Fibroblast of pulmonary artery (primary cell): ENCODE measurements around the gene HK3.

Experiments
- DNase-seq: peaks from one replicate; pipeline ENCODE4 v3.0.0-alpha.2; 2010; ENCODE audit warnings: low read depth
- H3K4me3 ChIP-seq: replicated peaks from 2 replicates; pipeline ENCODE4 v1.5.1; 2011; ENCODE audit warnings: low read depth, mild to moderate bottlenecking, control low read depth, low read length, moderate library complexity
- TF ChIP-seq, protein P1 (sequence below): IDR thresholded peaks from 2 replicates; pipeline ENCODE4 v1.5.1; 2011; ENCODE audit warnings: mild to moderate bottlenecking, control low read depth, low read length, inconsistent platforms; ENCODE audit errors: missing control alignments

HK3 gene

DNA sequence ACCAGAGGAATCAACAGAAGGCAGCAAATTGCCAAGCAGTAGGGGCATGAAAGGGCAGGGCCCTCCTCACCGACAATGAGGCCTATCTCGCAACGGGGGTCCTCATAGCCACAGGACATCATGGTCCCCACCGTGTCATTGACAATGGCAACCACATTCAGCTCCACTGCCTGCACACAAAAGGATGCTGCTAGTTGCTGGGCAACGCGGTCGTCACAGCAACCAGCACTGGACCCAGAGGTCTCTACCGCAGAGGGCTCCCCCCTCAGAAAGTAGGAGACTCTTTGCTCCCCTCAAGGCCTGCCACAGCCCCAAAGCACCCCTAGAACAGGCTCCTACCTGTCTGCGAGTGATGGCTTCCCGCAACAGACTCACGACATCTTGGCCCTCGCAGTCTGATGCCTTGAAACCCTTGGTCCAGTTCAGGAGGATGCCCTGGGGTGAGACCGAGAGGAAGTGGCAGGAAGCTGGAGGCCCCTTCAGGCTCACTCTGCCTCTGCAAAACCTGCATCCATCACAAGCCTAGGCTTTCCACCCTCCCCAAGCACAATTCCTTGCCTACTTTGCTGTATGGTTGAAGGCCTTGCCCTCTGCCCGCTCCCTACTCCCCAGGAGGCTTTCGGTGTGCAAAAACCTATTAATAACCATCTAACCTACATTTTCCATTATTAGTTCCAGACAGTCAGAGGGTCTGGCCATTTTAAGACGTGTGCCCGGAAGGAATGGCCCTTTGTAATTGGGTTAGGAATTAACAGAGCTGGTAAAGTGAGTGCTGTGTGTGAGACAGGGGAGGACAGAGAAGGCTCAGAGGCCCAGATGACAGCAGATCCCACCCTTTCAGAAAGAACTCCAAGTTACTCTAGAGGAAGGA, 15.2 kb downstream of the HK3 start:
- TF ChIP-seq, protein P1, sequence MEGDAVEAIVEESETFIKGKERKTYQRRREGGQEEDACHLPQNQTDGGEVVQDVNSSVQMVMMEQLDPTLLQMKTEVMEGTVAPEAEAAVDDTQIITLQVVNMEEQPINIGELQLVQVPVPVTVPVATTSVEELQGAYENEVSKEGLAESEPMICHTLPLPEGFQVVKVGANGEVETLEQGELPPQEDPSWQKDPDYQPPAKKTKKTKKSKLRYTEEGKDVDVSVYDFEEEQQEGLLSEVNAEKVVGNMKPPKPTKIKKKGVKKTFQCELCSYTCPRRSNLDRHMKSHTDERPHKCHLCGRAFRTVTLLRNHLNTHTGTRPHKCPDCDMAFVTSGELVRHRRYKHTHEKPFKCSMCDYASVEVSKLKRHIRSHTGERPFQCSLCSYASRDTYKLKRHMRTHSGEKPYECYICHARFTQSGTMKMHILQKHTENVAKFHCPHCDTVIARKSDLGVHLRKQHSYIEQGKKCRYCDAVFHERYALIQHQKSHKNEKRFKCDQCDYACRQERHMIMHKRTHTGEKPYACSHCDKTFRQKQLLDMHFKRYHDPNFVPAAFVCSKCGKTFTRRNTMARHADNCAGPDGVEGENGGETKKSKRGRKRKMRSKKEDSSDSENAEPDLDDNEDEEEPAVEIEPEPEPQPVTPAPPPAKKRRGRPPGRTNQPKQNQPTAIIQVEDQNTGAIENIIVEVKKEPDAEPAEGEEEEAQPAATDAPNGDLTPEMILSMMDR = no peak
- no peak for DNase-seq
- H3K4me3 ChIP-seq = no peak overlapping the region

DNA sequence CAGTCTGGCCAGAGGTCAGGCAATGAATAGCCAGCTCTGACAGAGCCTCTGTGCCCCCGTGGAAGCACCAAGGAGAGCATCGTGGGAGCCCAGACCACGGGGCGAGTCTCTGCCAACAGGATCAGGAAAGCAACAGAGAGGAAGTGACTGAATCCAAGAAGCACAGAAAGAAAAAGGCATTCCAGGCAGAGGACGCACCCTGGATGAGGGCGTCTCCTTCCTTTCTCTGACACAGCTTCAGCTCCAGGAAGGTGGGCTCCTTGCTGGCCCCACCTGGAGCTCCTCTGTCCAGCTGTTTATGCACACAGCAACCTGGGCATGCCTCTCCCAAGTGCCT, 16.6 kb downstream of the HK3 start:
- TF ChIP-seq, protein P1 = no peak

DNA sequence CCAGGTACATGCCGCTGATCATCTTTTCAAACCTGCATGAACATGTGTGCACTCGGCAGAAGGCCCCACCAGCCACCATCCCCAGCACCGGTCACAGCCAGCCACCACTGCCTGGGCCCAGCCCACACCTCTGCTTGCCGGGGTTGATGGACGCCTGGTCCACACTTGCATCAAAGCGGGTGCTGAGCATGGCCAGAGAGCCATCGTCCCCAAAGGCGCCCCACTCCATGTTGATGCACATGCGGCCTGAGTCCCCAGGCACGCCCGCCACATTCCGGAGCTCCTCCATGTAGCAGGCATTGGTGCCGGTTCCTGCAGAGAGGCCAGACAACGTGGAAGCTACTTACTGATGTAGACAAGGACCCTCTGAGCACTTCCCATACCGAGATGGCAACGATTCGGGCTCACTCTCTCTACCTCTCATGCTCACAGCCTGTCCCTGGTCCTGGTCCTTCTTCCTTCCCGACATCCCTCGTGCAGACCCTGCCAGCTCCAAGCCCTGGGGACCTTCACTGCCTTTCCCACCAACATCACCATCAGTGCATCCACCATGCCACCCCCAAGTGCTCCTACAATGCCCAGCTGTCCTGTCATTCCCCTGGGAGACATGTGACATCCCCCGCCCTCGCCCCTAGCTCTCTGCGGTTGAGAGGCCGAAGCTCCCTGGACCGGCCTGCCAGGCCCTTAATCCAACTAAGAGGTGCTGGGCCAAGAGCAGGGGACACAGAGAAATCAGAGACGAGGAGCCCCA, 17.2 kb downstream of the HK3 start:
- H3K4me3 ChIP-seq = no peak overlapping the region
- no peak for DNase-seq
- TF ChIP-seq, protein P1 = no peak

More for the DNA sequence above, 16.6 kb downstream of the HK3 start:
- peak; percentile 11 for DNase-seq
- H3K4me3 ChIP-seq = no peak overlapping the region

DNA sequence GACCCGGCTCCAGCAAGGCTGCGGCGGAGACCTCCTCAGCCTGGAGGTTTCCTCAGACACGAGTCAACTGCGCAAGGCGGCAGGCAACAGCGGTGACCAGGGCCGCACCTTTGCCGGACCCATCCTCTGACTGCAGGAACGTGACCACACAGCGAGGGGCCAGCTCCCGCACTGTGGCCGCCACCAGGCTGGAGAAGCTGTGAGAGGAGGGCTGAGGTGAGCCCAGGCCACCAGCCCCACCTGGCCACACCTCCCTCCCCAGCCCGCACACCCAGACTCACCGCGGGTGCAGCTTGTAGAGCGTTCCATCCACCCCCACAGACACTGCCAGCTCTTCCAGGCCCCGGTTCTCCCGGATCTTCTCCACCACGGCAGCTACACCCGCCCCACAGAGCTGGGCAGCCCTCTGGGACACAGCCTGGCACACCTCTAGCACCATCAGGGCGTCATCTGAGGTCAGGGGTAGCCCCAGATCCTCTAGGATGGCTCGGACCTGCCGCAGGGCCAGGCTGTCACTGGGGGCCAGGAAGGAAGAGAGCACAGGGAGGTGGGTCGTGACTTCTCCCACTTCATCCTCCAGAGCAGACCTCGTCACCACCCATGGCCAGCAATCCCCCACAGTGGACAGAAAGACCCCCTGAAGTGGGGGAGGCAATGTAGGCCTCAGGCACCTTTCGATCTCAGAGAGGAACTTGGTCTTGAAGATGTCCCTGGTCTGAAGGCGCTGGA, 18.0 kb downstream of the HK3 start:
- TF ChIP-seq, protein P1 = no peak
- no peak overlapping the region for H3K4me3 ChIP-seq
- DNase-seq = no peak

DNA sequence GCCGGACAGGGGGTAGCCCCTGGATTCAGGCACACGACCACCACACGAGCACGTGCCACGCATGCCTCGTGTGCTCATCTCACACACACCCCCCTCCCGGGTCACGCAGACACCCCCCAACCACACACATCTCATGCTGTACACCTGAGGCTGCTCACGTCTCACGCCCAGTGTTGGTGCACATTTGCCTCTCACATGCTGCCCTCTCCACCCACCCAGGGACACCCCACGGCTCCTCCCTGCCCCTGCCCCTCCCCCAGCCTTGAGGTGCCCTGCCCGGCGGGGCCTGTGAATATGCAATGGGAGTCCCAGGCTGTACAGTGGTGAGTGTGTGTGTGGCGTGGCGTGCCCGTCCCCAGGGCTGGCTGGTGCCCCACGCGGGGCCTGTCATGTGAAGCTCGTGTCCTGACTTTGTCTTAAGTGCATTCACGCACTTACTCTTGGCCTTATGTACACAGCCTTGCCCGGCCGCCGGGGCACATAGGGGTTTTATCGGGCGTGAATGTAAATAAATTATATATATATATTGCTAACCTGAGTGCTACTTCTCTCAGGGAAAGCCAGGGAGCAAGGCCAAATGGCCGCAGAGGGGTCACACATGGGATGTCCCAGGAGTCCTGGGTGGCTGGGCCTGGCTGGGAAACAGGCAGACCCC, 18.7 kb downstream of the HK3 start:
- TF ChIP-seq, protein P1 = no peak
- H3K4me3 ChIP-seq = no peak overlapping the region
- DNase-seq = no peak

DNA sequence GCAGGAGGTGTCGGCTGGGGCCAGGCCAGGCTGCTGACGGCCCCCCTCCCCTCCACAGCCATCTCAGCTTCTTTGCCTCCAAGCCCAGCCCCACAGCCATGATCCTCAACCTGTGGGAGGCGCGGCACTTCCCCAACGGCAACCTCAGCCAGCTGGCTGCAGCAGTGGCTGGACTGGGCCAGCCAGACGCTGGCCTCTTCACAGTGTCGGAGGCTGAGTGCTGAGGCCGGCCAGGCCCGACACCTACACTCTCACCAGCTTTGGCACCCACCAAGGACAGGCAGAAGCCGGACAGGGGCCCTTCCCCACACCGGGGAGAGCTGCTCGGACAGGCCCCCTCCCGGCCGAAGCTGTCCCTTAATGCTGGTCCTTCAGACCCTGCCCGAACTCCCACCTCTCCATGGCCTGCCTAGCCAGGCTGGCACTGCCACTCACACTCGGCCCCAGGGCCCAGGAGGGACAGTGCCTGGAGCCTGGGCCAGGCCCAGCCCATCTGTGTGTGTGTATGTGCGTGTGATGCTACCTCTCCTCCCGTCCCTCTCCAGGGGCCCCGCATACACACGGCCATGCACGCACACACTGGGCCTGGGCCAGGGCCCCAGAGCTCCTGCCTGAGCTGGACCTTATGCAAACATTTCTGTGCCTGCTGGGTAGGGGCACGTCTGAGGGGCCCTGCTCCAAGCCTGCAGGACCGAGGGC, 19.3 kb downstream of the HK3 start:
- no peak for DNase-seq
- H3K4me3 ChIP-seq = no peak overlapping the region
- TF ChIP-seq, protein P1 = no peak
